HS-27A (cell line): ENCODE data around the gene SLA2.
"Not testable (repeated sequence)": the region's sequence is repeated elsewhere in the genome, so short reads cannot be mapped to it uniquely, and the experiment has no call there.

Experiments used
- DNase-seq: peaks from one replicate; pipeline ENCODE4 v3.0.0-alpha.2; 2012; ENCODE audit warnings: low read depth, missing footprints

Gene SLA2

GRCh38 chr20:36573798-36574365 lies 72.1 kb downstream of the SLA2 start:
- DNase-seq = no peak

GRCh38 chr20:36573103-36573797 lies 72.7 kb downstream of the SLA2 start, which contains the start of gene TGIF2:
Gene TGIF2 (plus strand): TSS chr20:36573597. CDS start chr20:36578775, 5,178 bp downstream.
- DNase-seq = no peak

- no peak for DNase-seq
Measured at GRCh38 chr20:36572701-36573102, 73.3 kb downstream of the SLA2 start.

DNA sequence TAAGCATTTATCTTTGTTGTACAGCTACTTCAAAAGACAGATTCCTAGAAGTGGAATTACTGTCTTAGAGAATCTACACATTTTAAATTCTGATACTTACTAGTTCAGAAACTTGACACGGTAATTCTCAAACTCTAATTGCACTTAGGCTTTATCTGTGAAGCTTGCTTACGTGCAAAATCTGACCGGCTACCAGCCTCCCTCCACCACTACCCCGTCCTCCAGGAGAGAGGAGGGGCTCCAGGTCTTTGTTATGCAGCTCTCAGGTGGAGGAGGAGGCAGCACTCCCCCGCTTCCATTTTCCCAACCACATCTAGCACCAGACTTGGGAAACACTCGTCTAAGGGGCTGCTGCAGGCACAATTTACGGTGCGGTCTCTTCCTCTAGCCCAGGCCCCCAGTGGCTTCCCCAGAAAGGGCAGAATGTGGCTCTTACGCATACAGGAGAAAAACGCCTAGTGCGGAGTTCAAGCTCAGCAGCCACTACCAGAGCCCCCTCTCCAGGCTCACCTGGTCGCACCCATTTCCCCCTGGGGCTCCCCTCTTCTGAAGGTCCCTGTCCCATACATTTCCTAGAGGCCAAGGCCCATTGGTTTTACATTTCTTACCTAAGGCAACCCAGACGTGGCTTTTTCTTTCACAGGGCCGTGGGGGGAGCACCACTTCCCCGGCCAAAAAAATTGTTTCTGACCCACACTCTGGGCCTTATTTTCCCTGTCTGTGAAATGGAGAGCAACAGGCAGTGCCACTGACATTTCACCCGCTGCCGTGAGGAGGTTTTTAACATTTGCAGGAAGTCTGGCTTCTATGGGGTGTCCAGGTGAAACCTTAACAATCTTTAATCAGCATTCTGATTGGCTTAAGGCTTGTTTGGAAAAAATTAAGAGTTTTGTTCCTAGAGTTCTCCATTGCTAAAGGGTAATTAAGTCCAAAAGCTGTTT lies 74.2 kb downstream of the SLA2 start:
- no peak for DNase-seq

GRCh38 chr20:36569847-36570429 lies 76.1 kb downstream of the SLA2 start:
- no peak for DNase-seq

- DNase-seq = no peak
Measured at GRCh38 chr20:36565520-36565919, 80.5 kb downstream of the SLA2 start.

DNA sequence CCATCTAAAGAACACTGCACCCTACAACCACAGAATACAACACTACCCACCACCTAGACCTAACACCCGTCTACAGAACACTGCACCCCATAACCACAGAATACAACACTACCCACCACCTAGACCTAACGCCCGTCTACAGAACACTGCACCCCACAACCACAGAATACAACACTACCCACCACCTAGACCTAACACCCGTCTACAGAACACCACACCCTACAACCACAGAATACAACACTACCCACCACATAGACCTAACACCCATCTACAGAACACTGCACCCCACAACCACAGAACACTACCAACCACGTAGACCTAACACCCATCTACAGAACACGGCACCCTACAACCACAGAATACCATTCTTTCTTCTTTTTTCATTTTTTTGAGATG lies 81.3 kb downstream of the SLA2 start:
- DNase-seq = not testable (repeated sequence)

DNA sequence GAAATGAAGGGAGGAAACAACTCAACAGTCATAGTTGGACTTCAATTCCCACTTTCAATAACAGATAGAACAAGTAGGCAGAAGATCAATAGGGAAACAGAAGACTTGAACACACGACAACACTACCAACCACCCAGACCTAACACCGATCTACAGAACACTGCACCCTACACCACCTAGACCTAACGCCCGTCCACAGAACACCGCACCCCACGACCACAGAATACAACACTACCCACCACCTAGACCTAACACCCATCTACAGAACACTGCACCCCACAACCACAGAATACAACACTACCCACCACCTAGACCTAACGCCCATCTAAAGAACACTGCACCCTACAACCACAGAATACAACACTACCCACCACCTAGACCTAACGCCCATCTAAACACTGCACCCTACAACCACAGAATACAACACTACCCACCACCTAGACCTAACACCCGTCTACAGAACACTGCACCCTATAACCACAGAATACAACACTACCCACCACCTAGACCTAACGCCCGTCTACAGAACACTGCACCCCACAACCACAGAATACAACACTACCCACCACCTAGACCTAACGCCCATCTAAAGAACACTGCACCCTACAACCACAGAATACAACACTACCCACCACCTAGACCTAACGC lies 81.8 kb downstream of the SLA2 start:
- DNase-seq = not testable (repeated sequence)

GRCh38 chr20:36563374-36563773 lies 82.6 kb downstream of the SLA2 start:
- no peak for DNase-seq

DNA sequence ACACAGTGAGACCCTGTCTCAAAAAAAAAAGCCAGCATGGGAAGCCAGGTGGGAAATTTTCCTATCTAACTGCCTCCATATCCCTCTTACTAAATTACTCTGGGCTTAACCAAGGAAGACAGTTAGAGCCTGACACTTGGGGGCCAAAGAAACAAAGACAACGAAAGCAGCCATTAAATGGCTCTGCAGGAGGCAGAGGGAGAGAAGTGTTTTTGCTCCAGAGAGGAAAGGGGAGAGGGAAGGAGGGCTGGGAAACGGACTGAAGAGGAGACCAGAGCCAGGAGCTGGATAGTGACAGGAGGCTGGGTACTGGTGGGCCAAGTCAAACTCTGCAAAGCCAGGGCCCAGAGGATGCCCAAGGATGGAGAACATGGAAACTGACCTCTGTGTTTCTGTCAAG lies 83.3 kb downstream of the SLA2 start:
- no peak for DNase-seq
